Activated CD4-positive, alpha-beta T cell treated with anti-CD3 and anti-CD28 coated beads, Interleukin-2, amount 50 U/mL, for 24 hours (primary cell): Measurements from ENCODE around the gene WDR81.
"Not testable (repeated sequence)": the region's sequence is repeated elsewhere in the genome, so short reads cannot be mapped to it uniquely, and the experiment has no call there.

Source experiments
- DNase-seq, 2 donors: peaks; one replicate each; pipeline ENCODE4 v3.0.0-alpha.2; 2020; ENCODE audit warnings: low read depth in 1 of 2, low spot score in 1 of 2

Gene WDR81

GRCh38 chr17:1730326-1731193 is 6.1 kb downstream of the WDR81 start:
- DNase-seq: no peak

DNA sequence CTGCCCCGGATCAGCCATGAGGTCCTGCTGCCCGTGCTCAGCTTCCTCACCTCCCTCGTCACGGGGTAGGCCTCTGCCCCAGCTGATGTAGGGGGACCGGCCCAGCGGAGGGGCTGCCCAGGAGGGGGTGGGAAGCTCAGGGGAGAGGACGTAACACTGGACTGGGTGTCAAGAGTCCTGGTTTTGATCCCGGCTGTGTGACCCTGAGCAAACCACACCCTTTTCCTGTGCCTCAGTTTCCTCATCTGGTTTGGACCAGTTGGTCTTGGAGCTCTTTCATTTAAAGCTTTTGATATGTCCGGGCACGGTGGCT is 6.6 kb downstream of the WDR81 start:
- no peak for DNase-seq

GRCh38 chr17:1732241-1732832 is 7.8 kb downstream of the WDR81 start:
- DNase-seq: no peak

DNA sequence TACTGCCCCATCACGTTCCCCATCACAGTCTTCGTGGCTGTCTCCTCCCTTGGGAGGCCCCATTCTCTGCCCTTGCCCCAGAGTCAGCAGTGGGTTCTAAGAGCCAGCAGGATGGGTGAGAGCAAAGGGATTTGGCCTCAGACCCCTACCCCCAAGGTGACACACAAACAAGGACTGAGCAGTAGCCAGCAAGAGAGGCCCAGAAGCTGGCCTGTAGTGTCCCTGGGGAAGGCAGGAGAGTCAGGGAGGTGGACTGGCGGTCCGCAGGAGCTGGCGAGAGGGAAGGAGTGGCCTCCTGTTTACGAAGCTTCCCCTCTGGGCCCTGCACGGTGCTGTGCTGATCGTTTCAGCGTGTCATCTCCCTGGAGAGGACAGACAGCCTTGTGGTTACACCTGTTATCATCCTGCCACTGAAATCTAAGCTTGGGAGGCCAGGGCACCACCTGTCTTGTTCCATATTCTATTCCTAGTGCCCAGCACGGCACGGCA is 8.4 kb downstream of the WDR81 start:
- no peak for DNase-seq

DNA sequence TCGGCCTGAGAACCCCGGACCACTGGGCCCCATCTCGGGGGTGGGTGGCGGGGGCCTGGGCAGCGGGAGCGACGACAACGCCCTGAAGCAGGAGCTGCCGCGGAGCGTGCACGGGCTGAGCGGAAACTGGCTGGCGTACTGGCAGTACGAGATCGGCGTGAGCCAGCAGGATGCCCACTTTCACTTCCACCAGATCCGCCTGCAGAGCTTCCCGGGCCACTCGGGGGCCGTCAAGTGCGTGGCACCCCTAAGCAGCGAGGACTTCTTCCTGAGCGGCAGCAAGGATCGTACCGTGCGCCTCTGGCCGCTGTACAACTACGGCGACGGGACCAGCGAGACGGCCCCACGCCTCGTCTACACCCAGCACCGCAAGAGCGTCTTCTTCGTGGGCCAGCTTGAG is 9.3 kb downstream of the WDR81 start:
- DNase-seq: no peak

DNA sequence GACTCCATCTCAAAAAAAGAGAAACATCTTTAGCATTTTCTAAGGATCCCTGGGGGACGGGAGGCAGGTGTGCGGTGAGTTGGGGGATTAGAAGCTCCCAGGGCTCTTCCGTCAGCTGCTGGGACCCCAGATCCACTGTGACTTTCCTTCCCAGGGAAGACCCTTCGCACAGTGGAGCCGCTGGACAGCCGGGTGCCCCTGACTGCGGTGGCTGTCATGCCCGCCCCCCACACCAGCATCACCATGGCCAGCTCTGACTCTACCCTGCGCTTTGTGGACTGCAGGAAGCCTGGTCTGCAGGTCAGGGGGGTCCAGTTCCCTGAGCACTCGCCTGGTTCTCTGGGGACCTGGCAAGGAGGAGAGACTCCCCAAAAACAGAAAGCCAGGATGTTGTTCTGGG is 10.9 kb downstream of the WDR81 start:
- DNase-seq: no peak

DNA sequence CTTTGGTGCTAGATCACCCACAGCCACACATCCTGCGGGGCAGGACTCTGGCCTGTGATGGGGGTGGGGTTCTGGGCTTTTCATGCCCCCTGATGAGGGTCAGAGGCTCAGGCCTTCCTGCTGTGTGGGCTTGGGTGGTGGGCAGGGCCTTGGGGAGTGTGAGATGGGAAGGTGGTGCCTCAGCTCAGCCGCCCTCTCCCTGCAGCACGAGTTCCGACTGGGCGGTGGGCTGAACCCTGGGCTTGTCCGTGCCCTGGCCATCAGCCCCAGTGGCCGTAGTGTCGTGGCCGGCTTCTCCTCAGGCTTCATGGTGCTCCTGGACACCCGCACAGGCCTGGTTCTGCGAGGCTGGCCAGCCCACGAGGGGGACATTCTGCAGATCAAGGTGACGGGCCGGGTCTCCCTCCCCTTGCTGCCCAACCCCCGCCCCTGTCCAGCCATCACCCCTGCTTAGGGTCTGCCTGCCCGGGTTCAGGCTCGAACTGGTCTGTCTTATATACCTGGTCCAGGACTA is 11.4 kb downstream of the WDR81 start:
- no peak for DNase-seq

- peak in 1 of 2 donors; percentile 47 for DNase-seq
These were observed 12.1 kb downstream of the WDR81 start for GRCh38 chr17:1736348-1737281.

DNA sequence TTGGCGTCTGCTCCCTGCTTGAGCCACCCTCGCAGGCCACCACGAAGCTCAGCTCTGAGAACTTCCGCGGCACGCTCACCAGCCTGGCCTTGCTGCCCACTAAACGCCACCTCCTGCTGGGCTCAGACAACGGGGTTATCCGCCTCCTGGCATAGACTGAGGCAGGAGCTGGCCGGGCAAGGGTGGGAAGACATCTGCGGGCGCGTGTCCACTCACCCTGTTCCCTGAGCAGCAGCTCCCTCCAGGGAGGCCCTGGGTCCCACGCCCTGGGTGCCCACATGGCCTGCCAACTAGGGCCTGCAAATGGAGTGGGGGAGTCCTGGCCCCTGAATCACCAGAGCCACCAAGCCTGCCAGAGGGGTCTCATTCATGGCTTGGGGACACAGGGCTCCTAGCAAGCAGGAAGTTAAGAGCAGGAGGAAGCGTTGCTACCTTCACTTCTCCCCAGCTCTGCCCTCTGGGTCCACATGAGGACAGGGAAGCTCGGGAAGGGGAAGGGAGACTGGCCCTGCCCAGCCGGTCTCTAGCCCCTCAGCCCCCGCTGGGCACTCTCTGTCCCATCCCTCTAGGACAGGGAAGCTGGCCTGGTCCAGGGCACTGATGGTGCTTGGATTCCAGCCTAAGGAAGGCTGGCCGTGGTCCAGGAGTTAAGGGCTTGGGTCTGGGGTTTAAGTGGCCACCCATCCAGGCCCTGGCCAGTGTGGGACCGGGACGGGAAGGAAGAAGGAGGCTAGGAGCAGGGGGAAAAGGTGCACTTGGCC is 13.2 kb downstream of the WDR81 start:
- no peak for DNase-seq

DNA sequence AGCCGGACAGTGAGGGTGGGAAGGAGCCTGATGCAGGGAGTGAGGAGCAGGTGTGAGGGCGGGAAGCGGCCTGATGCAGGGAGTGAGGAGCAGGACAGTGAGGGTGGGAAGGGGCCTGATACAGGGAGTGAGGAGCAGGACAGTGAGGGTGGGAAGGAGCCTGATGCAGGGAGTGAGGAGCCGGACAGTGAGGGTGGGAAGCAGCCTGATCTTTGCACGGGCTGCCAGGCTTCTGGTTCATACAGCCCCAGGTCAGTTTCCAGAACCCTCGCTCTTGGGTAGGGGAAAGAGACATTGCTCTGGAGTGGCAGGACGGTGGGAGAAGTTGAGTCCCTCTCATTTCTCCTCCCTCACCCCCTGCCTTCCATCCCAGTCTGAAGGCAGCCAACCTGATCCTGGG is 17.4 kb downstream of the WDR81 start:
- DNase-seq: not testable (repeated sequence)

DNA sequence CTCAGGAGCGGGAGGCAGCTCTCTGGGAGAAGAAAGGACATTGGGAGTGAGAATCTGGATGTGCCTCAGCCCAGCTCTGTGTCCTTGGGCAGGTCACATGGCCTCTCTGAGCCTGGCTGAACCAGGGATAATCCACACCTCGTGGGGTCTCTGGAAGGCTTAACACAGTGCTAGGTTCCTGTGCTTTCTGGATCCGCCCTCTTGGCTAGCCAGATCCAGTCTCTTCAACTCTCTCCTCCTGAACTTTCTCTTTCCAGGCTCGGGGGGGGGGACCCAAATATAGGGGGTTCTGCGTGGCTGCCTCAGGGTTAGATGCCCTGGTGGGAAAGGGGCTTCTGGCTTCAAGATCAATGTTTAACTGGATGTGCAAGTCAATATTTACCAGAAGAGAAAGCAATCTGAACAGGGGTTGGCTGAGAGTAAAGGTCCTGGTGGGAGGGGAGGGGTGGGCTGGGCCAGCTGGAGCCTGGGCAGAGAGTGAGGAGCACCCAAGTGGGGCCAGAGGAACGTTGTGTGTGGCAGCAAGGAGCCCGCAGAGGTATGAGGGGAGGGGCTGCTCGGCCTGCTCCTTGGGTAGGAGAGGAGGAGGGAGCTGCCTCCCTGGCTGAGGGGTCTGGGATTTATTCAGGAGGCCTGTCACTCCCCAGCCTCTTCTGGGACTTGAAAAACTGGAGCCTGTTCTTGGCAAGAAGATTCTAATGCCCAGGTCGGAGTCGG is 18.0 kb downstream of the WDR81 start, which contains the start of gene SERPINF2:
SERPINF2 (plus strand) TSS at position 501 of the 717 bp plus-strand sequence. CDS start 2,125 bp downstream, outside the sequence.
- DNase-seq: no peak

GRCh38 chr17:1743088-1743439 is 18.6 kb downstream of the WDR81 start:
- no peak for DNase-seq

DNA sequence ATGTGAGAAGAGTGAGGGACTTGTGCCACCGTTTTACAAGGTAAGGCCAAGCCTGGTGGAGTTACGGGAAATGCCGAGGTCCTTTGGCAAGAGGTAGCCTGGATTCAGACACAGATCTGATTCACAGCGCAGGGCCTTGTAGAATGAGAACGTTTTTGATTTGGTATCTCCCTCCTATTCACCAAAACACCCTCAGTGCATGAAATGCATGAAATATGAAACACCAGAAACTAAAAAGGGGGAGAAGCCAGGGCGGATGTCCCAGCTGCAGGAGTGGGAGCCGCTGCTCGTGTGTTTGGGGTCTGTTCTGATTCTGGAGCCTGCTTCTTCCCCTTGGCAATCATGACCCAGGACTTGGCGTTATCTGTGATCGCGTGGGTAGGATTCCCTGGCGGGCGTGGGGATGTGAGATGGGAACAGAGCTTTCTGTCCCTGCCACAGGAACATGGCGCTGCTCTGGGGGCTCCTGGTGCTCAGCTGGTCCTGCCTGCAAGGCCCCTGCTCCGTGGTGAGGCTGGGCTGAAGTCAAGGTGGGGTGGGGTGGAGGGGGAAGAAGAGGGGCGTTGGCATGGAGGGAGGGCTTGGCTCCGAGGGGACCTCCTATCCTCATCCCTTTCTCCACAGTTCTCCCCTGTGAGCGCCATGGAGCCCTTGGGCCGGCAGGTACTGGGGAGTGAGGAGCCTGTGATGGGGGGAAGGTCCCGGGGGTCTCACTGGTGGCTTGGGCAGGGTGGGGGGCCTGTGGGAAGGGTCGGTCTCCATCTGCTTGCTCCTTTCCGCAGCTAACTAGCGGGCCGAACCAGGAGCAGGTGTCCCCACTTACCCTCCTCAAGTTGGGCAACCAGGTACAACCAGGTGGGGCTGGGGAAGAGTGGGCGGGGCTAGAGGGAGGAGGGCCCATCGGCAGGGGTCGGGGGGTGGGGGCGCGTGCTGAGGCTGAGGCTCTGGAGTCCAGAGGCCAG is 20.3 kb downstream of the WDR81 start:
- DNase-seq: no peak

DNA sequence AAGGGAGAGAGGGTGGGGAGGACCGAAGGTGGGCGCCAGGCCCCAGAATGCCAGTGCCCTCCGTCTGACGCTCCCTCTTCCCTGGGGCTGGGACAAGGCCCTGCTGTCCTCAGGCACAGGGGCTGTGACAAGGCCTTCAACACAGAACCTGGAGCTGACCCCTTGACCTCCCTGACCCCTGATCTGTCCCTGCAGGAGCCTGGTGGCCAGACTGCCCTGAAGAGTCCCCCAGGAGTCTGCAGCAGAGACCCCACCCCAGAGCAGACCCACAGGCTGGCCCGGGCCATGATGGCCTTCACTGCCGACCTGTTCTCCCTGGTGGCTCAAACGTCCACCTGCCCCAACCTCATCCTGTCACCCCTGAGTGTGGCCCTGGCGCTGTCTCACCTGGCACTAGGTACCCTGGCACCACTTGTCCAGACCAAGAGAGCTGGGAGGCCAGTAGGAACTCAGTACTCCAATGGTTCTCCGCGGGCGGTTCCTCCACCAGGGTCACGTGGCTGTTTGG is 21.1 kb downstream of the WDR81 start:
- DNase-seq: no peak

- DNase-seq: no peak
These were observed 22.6 kb downstream of the WDR81 start for GRCh38 chr17:1746975-1747543.

DNA sequence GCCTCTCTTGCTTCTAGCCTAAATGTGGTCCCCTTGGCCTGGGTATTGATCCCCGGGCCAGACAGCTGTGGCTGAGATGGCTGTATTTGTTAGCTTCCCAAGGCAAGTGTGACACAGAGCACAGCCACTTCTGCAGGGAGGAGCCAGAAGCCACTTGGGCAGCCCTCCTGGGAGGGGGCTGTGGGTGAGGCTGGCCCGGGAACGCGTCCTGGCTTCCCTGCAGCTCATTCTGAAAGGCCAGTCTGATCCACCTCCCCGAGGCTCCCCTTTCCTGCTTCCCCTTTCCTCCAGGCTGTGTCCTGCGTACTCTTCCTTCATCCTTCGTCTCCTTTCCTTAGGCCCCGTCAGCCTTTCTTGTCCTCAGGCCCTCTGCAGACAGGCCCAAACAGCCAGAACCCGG is 26.1 kb downstream of the WDR81 start:
- no peak for DNase-seq

DNA sequence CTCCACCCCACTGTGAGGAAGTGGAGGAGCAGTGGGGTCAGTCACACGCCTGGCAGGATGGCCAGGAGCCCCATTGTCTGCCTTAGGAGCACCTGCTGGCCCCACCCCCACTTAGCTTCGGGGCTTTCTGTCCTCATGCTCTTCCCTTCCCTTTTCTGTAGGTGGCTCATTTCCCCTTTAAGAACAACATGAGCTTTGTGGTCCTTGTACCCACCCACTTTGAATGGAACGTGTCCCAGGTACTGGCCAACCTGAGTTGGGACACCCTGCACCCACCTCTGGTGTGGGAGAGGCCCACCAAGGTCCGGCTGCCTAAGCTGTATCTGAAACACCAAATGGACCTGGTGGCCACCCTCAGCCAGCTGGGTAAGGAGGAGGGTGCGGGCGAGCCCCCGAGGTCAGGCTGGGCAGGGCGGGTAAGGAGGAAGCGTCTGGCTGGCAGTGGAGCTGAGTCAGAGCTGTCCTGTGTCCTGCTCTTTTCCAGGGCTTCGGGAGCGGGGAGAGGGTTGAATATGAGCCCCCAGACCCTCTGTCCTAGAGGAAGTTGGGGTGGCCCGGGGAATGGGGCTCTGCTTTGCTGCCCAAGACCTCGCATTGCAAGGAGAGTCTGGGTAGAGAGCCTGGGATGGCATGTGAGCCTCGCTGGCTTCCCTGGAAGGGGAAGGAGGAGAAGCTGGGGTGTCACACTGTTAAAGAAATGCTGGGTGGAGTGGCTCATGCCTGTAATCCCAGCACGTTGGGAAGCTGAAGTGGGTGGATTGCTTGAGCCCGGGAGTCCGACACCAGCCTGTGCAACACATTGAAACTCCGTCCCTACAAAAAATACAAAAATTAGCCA is 28.1 kb downstream of the WDR81 start:
- DNase-seq: no peak
